Measurements from ENCODE around the gene UPB1.
A peak's percentile ranks its signal among the peaks of the same experiment; 100 is the strongest.

Gene UPB1

GRCh38 chr22:24559471-24559870, 64.3 kb downstream of the UPB1 start:
- no peak overlapping the region for H3K4me3 ChIP-seq (ENCODE audit: low read depth, low read length)
- DNase-seq (ENCODE audit: low read depth) = peak; percentile 26
- TF ChIP-seq, protein P1, sequence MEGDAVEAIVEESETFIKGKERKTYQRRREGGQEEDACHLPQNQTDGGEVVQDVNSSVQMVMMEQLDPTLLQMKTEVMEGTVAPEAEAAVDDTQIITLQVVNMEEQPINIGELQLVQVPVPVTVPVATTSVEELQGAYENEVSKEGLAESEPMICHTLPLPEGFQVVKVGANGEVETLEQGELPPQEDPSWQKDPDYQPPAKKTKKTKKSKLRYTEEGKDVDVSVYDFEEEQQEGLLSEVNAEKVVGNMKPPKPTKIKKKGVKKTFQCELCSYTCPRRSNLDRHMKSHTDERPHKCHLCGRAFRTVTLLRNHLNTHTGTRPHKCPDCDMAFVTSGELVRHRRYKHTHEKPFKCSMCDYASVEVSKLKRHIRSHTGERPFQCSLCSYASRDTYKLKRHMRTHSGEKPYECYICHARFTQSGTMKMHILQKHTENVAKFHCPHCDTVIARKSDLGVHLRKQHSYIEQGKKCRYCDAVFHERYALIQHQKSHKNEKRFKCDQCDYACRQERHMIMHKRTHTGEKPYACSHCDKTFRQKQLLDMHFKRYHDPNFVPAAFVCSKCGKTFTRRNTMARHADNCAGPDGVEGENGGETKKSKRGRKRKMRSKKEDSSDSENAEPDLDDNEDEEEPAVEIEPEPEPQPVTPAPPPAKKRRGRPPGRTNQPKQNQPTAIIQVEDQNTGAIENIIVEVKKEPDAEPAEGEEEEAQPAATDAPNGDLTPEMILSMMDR (IDR thresholded peaks at IDR 0.05; ENCODE audit: insufficient read depth, low read depth, low read length, missing control alignments) = no peak

DNA sequence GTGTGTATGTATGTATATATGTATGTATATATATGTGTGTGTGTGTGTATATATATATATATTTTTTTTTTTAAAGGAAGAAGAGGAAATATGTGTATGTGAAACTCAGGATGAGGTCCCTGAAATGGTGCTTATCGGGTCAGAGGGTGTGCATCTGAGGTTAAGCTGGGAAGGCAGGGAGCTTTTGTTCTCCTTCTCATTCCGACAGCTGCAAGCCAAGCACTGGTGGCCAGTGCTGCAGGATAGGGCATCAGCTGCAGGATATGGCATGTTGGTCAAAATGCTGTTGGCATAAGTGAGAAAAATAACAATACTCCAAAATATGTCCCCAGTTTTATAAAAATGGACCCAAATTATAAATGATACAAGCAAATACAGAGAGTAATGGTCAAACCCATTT, 68.1 kb downstream of the UPB1 start:
- DNase-seq (ENCODE audit: low read depth) = no peak
- TF ChIP-seq, protein P1 (IDR thresholded peaks at IDR 0.05; ENCODE audit: insufficient read depth, low read depth, low read length, missing control alignments) = no peak
- no peak overlapping the region for H3K4me3 ChIP-seq (ENCODE audit: low read depth, low read length)

- DNase-seq (ENCODE audit: low read depth) = no peak
- no peak overlapping the region for H3K4me3 ChIP-seq (ENCODE audit: low read depth, low read length)
- TF ChIP-seq, protein P1 (IDR thresholded peaks at IDR 0.05; ENCODE audit: insufficient read depth, low read depth, low read length, missing control alignments) = no peak
Observed at GRCh38 chr22:24564376-24565058, 69.4 kb downstream of the UPB1 start.

DNA sequence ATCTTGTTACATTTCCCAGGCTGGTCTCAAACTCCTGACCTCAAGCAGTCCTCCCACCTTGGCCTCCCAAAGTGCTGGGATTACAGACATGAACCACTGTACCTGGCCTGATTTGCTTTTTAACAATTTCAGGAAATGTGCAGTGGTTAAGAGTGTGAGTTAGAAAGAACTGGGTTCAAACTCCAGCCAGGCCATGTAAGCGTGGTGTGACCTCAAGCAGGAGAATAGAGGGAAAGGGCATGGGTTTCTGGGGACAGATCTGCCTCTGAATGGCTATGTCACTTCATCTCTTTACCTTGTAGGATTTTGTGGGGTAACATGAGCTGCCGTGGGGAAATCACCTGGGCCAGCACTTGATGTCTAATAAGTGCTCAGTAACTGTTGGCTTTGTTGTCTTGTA, 69.9 kb downstream of the UPB1 start:
- DNase-seq (ENCODE audit: low read depth) = no peak
- TF ChIP-seq, protein P1 (IDR thresholded peaks at IDR 0.05; ENCODE audit: insufficient read depth, low read depth, low read length, missing control alignments) = no peak
- no peak overlapping the region for H3K4me3 ChIP-seq (ENCODE audit: low read depth, low read length)

DNA sequence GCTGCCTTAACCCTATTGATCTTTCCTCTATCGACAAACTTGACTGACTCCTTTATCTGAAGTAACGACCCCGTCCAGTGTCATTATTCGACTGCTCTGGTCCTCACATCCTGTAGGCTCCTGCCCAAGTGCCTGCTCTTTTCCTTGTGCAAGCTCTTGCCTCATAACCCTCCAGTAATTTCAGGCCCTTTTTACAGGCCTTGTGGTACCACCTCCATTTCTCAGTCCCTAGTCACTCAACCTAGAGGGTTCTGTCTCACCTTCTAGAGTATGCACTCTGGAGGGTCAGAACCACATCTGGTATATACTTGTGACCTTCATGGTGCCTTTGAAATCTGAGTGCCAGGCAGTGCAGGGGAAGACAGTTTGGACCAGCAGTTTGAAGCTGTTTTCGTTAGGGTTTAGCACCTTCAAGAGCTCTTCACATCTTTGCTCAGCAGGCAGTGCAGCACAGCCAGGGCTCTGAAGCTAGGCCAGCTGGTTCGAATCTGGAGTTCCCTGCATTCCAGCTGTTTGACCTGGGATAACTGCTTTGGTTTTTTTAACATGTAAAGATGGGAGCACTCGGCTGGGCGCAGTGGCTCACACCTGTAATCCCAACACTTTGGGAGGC, 71.9 kb downstream of the UPB1 start:
- TF ChIP-seq, protein P1 (IDR thresholded peaks at IDR 0.05; ENCODE audit: insufficient read depth, low read depth, low read length, missing control alignments) = no peak
- DNase-seq (ENCODE audit: low read depth) = no peak
- H3K4me3 ChIP-seq (ENCODE audit: low read depth, low read length) = no peak overlapping the region

GRCh38 chr22:24567668-24568067, 72.5 kb downstream of the UPB1 start:
- TF ChIP-seq, protein P1 (IDR thresholded peaks at IDR 0.05; ENCODE audit: insufficient read depth, low read depth, low read length, missing control alignments) = no peak
- peak; percentile 22 for DNase-seq (ENCODE audit: low read depth)

More at GRCh38 chr22:24567668-24568067, 72.5 kb downstream of the UPB1 start:
- H3K4me3 ChIP-seq (ENCODE audit: low read depth, low read length) = no peak overlapping the region
